H1 (cell line): Measurements from ENCODE around the gene CRKL. TPM values are rescaled to one million over a fixed set of nuclear protein-coding genes. Genes with fewer than 3 reads are reported as not detected.

ENCODE experiments used
- BRCA1 ChIP-seq: IDR thresholded peaks from 2 replicates; pipeline ENCODE4 v1.6.1; 2012; ENCODE audit warnings: low read depth, low read length, improper control_type of control experiment
- RAD21 ChIP-seq, 2 experiments: IDR thresholded peaks in 1 of 2; conservative IDR thresholded peaks in 1 of 2; 2 replicates each; pipeline ENCODE4 v1.6.1; 2011; ENCODE audit warnings: low read depth in 2 of 2, low read length in 2 of 2, improper control_type of control experiment in 1 of 2, inconsistent platforms in 1 of 2, mild to moderate bottlenecking in 1 of 2, moderate library complexity in 1 of 2
- TEAD4 ChIP-seq: IDR thresholded peaks from 2 replicates; pipeline ENCODE4 v1.6.1; 2012; ENCODE audit warnings: low read depth, low read length, inconsistent platforms, mixed read lengths
- polyA plus RNA-seq, 7 experiments: library from polyadenylated mRNA; depleted of rRNA in 3 of 7; stranded (reverse) in 5 of 7; unstranded in 2 of 7; fragments of >200 nt in 5 of 7; fragments of 200-250 nt in 2 of 7; gene quantifications; 1 replicate in 5 of 7; 2 replicates in 1 of 7; 4 replicates in 1 of 7; pipeline versions ENCODE4 v1.2.1 to v1.2.3, GENCODE V29; 2011 to 2013; ENCODE audit warnings: missing spikeins in 2 of 7, mixed read lengths in 2 of 7
- total RNA-seq: library from RNA; stranded (reverse); fragmentation: NEBNext Ultra II Directional; extraction: Animal tissue kit (Norgen Biotek cat#: 25700); gene quantifications from 2 replicates; pipeline ENCODE4 v1.2.1, GENCODE V29; 2021
- TF ChIP-seq, protein P1 (sequence below), 3 experiments: IDR thresholded peaks; 1 replicate in 2 of 3; 2 replicates in 1 of 3; pipeline versions ENCODE4 v1.5.1 to v1.6.1; 2011; ENCODE audit warnings: low read length in 3 of 3, mild to moderate bottlenecking in 3 of 3, inconsistent platforms in 2 of 3, low read depth in 1 of 3, moderate library complexity in 1 of 3; ENCODE audit not compliant: insufficient read depth in 1 of 3; ENCODE audit errors: control extremely low read depth in 1 of 3

The CRKL gene
- total and polyA plus RNA-seq, 2 of the 8 experiments (the other 6 are each of a cell fraction or from before 2014, with no cell fraction given): 34.5 to 94.5 TPM

DNA sequence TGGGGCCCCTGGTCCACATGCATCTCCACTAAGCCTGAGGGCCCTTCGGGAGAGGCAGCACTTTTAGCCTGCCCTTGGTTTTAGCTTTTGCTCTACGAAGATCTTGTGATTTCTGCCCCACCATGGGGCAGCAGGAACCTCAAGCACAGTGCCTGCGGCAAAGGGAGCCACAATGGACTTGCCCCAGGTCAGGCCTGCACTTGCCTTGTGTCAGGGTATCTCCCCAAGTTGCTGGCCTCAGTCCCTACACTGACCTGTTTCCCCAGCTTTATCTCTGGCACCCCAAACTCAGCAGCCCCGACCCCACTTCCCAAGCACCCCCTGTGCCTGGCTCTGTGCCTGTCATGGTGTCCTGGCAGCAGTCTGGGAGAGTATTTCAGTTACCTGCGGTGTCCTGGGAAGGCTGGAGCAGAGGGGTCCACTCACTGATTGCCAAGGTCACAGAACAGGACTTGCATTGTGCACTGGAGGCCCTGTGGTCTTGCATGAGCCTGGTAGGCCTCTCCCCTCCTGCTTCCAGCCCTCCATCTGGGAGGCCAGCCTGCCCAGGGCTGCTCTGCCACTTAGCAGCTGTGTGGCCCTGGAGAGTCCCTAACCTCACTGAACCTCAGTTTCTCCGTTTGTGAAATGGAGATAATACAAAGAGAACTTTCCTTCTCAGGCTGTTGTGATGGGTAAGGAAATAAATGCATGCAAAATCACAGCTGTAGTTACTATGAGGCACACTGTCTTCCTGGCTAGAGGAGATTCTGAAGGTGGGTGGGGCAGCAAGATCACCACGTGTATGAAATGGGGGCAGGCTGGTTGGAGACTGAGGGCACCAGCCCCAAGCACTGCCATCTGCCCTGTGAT lies 46.2 kb downstream of the CRKL start (continued):
- TF ChIP-seq, protein P1, sequence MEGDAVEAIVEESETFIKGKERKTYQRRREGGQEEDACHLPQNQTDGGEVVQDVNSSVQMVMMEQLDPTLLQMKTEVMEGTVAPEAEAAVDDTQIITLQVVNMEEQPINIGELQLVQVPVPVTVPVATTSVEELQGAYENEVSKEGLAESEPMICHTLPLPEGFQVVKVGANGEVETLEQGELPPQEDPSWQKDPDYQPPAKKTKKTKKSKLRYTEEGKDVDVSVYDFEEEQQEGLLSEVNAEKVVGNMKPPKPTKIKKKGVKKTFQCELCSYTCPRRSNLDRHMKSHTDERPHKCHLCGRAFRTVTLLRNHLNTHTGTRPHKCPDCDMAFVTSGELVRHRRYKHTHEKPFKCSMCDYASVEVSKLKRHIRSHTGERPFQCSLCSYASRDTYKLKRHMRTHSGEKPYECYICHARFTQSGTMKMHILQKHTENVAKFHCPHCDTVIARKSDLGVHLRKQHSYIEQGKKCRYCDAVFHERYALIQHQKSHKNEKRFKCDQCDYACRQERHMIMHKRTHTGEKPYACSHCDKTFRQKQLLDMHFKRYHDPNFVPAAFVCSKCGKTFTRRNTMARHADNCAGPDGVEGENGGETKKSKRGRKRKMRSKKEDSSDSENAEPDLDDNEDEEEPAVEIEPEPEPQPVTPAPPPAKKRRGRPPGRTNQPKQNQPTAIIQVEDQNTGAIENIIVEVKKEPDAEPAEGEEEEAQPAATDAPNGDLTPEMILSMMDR (IDR thresholded peaks at IDR 0.05; ENCODE audit: control extremely low read depth in 1 of 3, insufficient read depth in 1 of 3, low read depth in 1 of 3, low read length in 3 of 3): no peak
- TF ChIP-seq RAD21 (IDR thresholded peaks at IDR 0.05 in 1 of 2, conservative IDR thresholded peaks at IDR 0.05 in 1 of 2; ENCODE audit: low read depth in 2 of 2, low read length in 2 of 2) (no peak), TEAD4 (no peak), BRCA1 (no peak)
